Measurements from ENCODE around the gene EVX1.

EVX1 gene

GRCh38 chr7:27242555-27243339 is at the start of gene EVX1:
EVX1 (plus strand) TSS chr7:27242802; CDS start chr7:27243031, 229 bp downstream.
- peak; percentile 40 for DNase-seq

GRCh38 chr7:27193335-27194001 is 49.1 kb upstream of the EVX1 start:
- no peak for DNase-seq

- no peak for DNase-seq
These were observed 48.6 kb upstream of the EVX1 start for GRCh38 chr7:27194002-27194352.

- no peak for DNase-seq
These were observed 47.8 kb upstream of the EVX1 start for GRCh38 chr7:27194686-27195379.

GRCh38 chr7:27196287-27196767 is 46.3 kb upstream of the EVX1 start:
- DNase-seq, result peak; percentile 86

GRCh38 chr7:27197137-27198042 is 45.2 kb upstream of the EVX1 start:
- DNase-seq, result no peak

GRCh38 chr7:27198138-27198841 is 44.3 kb upstream of the EVX1 start:
- DNase-seq, result no peak

GRCh38 chr7:27198871-27199801 is 43.5 kb upstream of the EVX1 start:
- no peak for DNase-seq

- no peak for DNase-seq
These were observed 42.5 kb upstream of the EVX1 start, which contains the start of gene HOXA13 for GRCh38 chr7:27199849-27200760. HOXA13 (minus strand) TSS chr7:27200091; CDS start chr7:27200077, 14 bp downstream.

- DNase-seq, result no peak
These were observed 41.6 kb upstream of the EVX1 start for GRCh38 chr7:27200761-27201579.

- DNase-seq, result no peak
These were observed 41.0 kb upstream of the EVX1 start for GRCh38 chr7:27201580-27202017.

GRCh38 chr7:27202018-27202861 is 40.4 kb upstream of the EVX1 start:
- DNase-seq, result no peak

- no peak for DNase-seq
These were observed 39.8 kb upstream of the EVX1 start for GRCh38 chr7:27202862-27203134.

GRCh38 chr7:27203365-27203953 is 39.1 kb upstream of the EVX1 start:
- no peak for DNase-seq

- DNase-seq, result no peak
These were observed 38.5 kb upstream of the EVX1 start for GRCh38 chr7:27203964-27204594.

GRCh38 chr7:27204851-27205322 is 37.7 kb upstream of the EVX1 start:
- DNase-seq, result no peak
